SU-DHL-6 (cell line): ENCODE data around the gene SLC35F1.

Experiments used
- H2AFZ ChIP-seq: fragments of 200-600 bp; sonication (generic); 2 replicates; pipeline ENCODE4 v1.6.1; 2014; ENCODE audit warnings: low read depth, mild to moderate bottlenecking, moderate library complexity, mixed read lengths, antibody characterized with exemption, low read length; ENCODE audit not compliant: severe bottlenecking
- H3F3A ChIP-seq: fragments of 200-600 bp; shearing (Covaris generic); 2 replicates; pipeline ENCODE4 v1.6.0; 2016; ENCODE audit warnings: antibody characterized with exemption, mild to moderate bottlenecking; ENCODE audit not compliant: insufficient read depth
- H3K27ac ChIP-seq: fragments of 200-600 bp; sonication (generic); 2 replicates; pipeline ENCODE4 v1.5.1; 2016; ENCODE audit warnings: low read depth, mild to moderate bottlenecking, low read length, moderate library complexity, mixed read lengths
- H3K27me3 ChIP-seq: fragments of 200-600 bp; sonication (generic), shearing (Covaris generic); 2 replicates; pipeline ENCODE4 v1.6.0; 2014; ENCODE audit warnings: mild to moderate bottlenecking, low read length
- H3K36me3 ChIP-seq: fragments of 200-600 bp; sonication (generic); 2 replicates; pipeline ENCODE4 v1.6.1; 2014; ENCODE audit warnings: mild to moderate bottlenecking, low read length, mixed read lengths
- H3K4me2 ChIP-seq: fragments of 300-600, 200-600 bp; shearing (Covaris generic), sonication (generic); 2 replicates; pipeline ENCODE4 v1.6.0; 2014; ENCODE audit warnings: low read length, low read depth, mild to moderate bottlenecking; ENCODE audit not compliant: poor library complexity, severe bottlenecking
- H3K4me3 ChIP-seq: fragments of 200-600 bp; sonication (generic); 2 replicates; pipeline ENCODE4 v1.5.1; 2014; ENCODE audit warnings: antibody characterized with exemption, low read length, mild to moderate bottlenecking, mixed read lengths; ENCODE audit not compliant: insufficient read depth, poor library complexity, severe bottlenecking
- H3K79me2 ChIP-seq: fragments of 200-600 bp; sonication (generic); 2 replicates; pipeline ENCODE4 v1.6.1; 2014; ENCODE audit warnings: mild to moderate bottlenecking, low read length, moderate library complexity; ENCODE audit not compliant: insufficient read depth
- H3K9ac ChIP-seq: fragments of 200-600 bp; sonication (generic); 2 replicates; pipeline ENCODE4 v1.7.0; 2014; ENCODE audit warnings: mild to moderate bottlenecking, low read length
- H3K9me2 ChIP-seq: fragments of 200-600 bp; sonication (generic); replicated peaks from 2 replicates; pipeline ENCODE4 v1.6.1; 2014; ENCODE audit warnings: low read length; ENCODE audit not compliant: insufficient read depth
- H3K9me3 ChIP-seq: fragments of 200-600 bp; sonication (generic); 2 replicates; pipeline ENCODE4 v1.6.1; 2014; ENCODE audit warnings: low read length, mixed read lengths; ENCODE audit not compliant: insufficient read depth
- H4K20me1 ChIP-seq: fragments of 200-600 bp; sonication (generic); 2 replicates; pipeline ENCODE4 v1.6.1; 2014; ENCODE audit warnings: low read depth, mild to moderate bottlenecking, antibody characterized with exemption, low read length, moderate library complexity, mixed read lengths
- CTCF ChIP-seq: fragments of 200-600 bp; sonication (generic); IDR thresholded peaks from one replicate; pipeline ENCODE4 v1.5.1; 2017; ENCODE audit warnings: antibody characterized with exemption, mild to moderate bottlenecking, low read length, moderate library complexity; ENCODE audit not compliant: insufficient read depth, poor library complexity, severe bottlenecking
- EZH2phosphoT487 ChIP-seq: fragments of 200-600 bp; sonication (generic), shearing (Covaris generic); conservative IDR thresholded peaks from 2 replicates; pipeline ENCODE4 v1.6.1; 2018; ENCODE audit warnings: mild to moderate bottlenecking, antibody characterized with exemption, low read length, moderate library complexity, mixed read lengths

The SLC35F1 gene

GRCh38 chr6:117924690-117925089 is 17.6 kb downstream of the SLC35F1 start:
- H3K9me2 ChIP-seq = no peaks in the 10 kb centered on the region
- no peaks in the 10 kb centered on the region for H3K36me3 ChIP-seq
- H3K9ac ChIP-seq = no peak overlapping the region
- H3K79me2 ChIP-seq = no peaks in the 10 kb centered on the region
- H3K4me3 ChIP-seq = no peak overlapping the region
- TF ChIP-seq EZH2phosphoT487 (no peak), CTCF (no peak)
- peaks cover 13% of the 10 kb centered on the region; the same call in 1 of the 2 replicates for H3K9me3 ChIP-seq
- no peaks in the 10 kb centered on the region for H3K27me3 ChIP-seq
- H4K20me1 ChIP-seq = no peaks in the 10 kb centered on the region
- 0 out of 2 replicates have a peak, but pooled peaks cover 3% of the 10 kb centered on the region for H3F3A ChIP-seq
- no peak overlapping the region for H3K4me2 ChIP-seq
- no peak overlapping the region for H2AFZ ChIP-seq
- no peak overlapping the region for H3K27ac ChIP-seq

- Histone ChIP-seq H3K9me3 (peaks cover 13% of the 10 kb centered on the region; the same call in 1 of the 2 replicates), H3K4me3 (no peak overlapping the region), H3K79me2 (no peaks in the 10 kb centered on the region)
Measured at GRCh38 chr6:117927866-117928265, 20.8 kb downstream of the SLC35F1 start.

GRCh38 chr6:117928833-117929232 is 21.8 kb downstream of the SLC35F1 start:
- no peak for TF ChIP-seq EZH2phosphoT487
- no peak for TF ChIP-seq CTCF
- Histone ChIP-seq H3K36me3 (no peaks in the 10 kb centered on the region), H3F3A (0 out of 2 replicates have a peak, but pooled peaks cover under 1% of the 10 kb centered on the region), H3K4me2 (no peak overlapping the region), H2AFZ (no peak overlapping the region), H3K79me2 (no peaks in the 10 kb centered on the region), H3K27me3 (no peaks in the 10 kb centered on the region), H3K9ac (no peak overlapping the region), H3K9me2 (no peaks in the 10 kb centered on the region), H4K20me1 (no peaks in the 10 kb centered on the region), H3K27ac (no peak overlapping the region), H3K4me3 (no peak overlapping the region), H3K9me3 (peaks cover 13% of the 10 kb centered on the region; the same call in 1 of the 2 replicates)

More at GRCh38 chr6:117927866-117928265, 20.8 kb downstream of the SLC35F1 start:
- no peak overlapping the region for H2AFZ ChIP-seq
- H3K4me2 ChIP-seq = no peak overlapping the region
- H3K9me2 ChIP-seq = no peaks in the 10 kb centered on the region
- H3K36me3 ChIP-seq = no peaks in the 10 kb centered on the region
- H3K9ac ChIP-seq = no peak overlapping the region
- H3K27me3 ChIP-seq = no peaks in the 10 kb centered on the region
- no peak overlapping the region for H3K27ac ChIP-seq
- TF ChIP-seq CTCF (no peak), EZH2phosphoT487 (no peak)
- no peaks in the 10 kb centered on the region for H4K20me1 ChIP-seq
- H3F3A ChIP-seq = 0 out of 2 replicates have a peak, but pooled peaks cover 3% of the 10 kb centered on the region
